IPS DF 6.9 (cell line): ENCODE results near the gene PRM2.

ENCODE experiments used
- DNase-seq: peaks from one replicate; pipeline ENCODE4 v3.0.0-alpha.2; 2013; ENCODE audit warnings: low read depth, low spot score
- H3K27ac ChIP-seq: one replicate; pipeline ENCODE4 v1.5.1; 2013; ENCODE audit warnings: low read length, control low read depth
- H3K27me3 ChIP-seq: 2 replicates; pipeline ENCODE4 v1.6.1; 2013; ENCODE audit warnings: mild to moderate bottlenecking, low read length; ENCODE audit not compliant: control insufficient read depth, insufficient read depth
- H3K36me3 ChIP-seq: 2 replicates; pipeline ENCODE4 v1.6.1; 2013; ENCODE audit warnings: low read length; ENCODE audit not compliant: control insufficient read depth, insufficient read depth
- H3K4me1 ChIP-seq: 2 replicates; pipeline ENCODE4 v1.6.1; 2013; ENCODE audit warnings: low read length; ENCODE audit not compliant: control insufficient read depth, insufficient read depth
- H3K4me3 ChIP-seq: 2 replicates; pipeline ENCODE4 v1.5.1; 2013; ENCODE audit warnings: mild to moderate bottlenecking, low read length
- H3K9me3 ChIP-seq: 2 replicates; pipeline ENCODE4 v1.6.1; 2013; ENCODE audit warnings: low read length, inconsistent platforms; ENCODE audit not compliant: control insufficient read depth, insufficient read depth
- WGBS: extraction: QIAGEN DNeasy Blood & Tissue Kit; methylation state at CpG from one replicate; pipeline ENCODE4 v1.1.7; 2013; ENCODE audit warnings: mixed read lengths, missing lambda C conversion rate; ENCODE audit not compliant: insufficient read length, insufficient coverage; 5-methylcytosine and 5-hydroxymethylcytosine counted together

The PRM2 gene

DNA sequence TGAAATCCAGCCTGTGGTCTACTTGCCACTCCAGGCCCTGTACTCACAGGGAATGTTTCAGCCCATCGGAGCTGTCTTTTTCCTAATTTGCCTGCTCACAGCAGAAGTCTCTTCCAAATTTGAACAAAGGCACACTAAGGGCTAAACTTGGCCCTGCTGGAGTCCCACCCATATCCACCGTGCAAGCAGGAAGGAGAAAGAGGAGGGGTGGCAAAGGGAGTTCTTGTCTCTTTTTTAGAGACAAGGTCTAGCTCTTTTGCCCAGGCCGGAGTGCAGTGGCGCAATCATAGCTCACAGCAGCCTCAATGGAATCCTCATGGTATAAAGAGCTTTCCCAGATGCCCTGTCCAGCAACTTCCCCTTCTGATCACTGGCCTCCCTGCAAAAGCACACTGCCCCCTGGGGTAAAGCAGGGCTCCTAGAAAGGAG lies 7.6 kb upstream of the PRM2 start:
- WGBS, result no CpG with 5 or more reads among the region's 4 CpGs
- Histone ChIP-seq H3K36me3 (no peaks in the 10 kb centered on the region), H3K4me1 (no peaks in the 10 kb centered on the region; the same call in 1 of the 2 replicates), H3K9me3 (no peaks in the 10 kb centered on the region), H3K4me3 (no peak overlapping the region), H3K27me3 (no peaks in the 10 kb centered on the region), H3K27ac (no peak overlapping the region)
- no peak for DNase-seq

DNA sequence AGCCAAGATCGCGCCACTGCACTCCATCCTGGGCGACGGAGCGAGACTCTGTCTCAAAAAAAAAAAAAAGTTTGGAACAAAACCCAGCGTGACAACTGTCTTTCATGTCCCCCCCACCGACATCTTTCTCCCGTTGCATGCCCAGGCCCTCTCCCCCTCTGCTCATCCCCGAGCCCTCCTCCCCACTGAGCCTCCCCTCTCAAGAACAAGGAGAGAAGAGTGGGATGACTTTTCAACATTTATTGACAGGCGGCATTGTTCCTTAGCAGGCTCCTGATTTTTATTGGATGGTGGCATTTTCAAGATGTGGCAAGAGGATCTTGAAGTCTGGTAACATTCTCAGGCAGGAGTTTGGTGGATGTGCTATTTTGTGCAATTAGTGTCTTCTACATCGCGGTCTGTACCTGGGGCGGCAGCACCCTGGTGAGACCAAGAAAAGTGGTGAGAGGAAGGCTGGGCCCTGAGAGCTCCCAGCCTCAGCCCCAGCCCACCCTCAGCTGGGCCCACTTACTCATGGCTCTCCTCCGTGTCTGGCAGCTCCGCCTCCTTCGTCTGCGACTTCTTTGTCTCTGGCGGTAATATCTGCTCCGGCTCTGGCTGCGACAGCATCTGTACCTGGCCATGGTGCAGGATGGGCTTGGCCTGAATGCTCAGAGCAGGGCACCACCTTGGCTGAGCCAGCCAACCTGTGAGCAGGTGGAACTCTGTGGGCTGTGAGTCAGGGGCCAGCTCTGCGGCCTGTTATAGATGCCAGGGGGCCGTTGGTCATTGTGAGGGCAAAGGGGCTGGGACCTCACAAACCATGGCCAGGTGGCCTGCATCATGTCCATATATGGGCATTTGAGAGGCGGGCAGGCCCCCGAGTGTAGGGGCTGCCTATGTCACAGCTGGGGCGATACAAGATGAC lies 4.6 kb upstream of the PRM2 start, which contains the start of gene PRM1:
Gene PRM1 (minus strand): TSS at position 715 of the 907 bp plus-strand sequence. CDS start 92 bp downstream, at position 623.
- no CpG with 5 or more reads among the region's 25 CpGs for WGBS

DNA sequence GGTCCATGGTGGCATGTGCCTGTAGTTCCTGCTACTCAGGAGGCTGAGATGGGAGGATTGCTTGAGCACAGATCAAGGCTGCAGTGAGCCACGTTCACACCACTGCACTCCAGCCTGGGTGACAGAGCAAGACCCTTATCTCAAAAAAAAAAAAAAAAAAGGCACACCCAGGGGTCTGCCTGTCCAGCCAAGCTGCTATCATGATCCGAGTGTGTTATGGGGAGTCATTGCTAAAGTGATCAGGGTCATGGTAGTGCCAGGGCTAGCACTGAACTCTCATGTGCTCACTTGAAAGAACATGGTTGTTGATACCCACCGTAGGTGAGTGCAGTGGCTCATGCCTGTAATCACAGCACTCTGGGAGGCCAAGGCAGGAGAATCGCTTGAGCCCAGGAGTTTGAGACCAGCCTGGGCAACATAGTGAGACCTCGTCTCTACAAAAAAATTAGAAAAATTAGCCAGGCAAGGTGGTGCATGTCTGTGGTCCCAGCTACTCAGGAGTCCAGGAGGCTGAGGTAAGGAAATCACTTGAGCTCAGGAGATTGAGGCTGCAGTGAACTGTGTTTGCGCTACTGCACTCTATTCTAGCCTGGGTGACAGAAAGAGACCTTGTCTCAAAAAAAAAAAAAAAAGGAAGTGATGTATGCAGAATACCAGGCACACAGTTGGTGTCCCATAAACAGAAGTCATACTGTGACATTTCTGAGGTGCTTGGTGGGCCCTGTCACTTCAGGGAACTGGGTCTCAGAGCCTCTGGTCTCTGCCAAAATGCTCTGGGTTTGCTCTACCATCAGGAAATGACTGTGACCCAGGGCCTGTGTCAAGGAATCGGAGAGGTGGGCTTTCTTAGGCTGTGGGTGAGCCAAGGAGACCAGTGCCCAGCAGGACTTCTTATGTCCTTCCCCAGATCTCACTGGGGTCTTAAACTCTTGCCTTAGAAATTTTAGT lies 2.7 kb upstream of the PRM2 start:
- no peak for DNase-seq
- H3K4me3 ChIP-seq, result no peak overlapping the region
- H3K36me3 ChIP-seq, result no peaks in the 10 kb centered on the region
- H3K27ac ChIP-seq, result no peak overlapping the region
- no CpG with 5 or more reads among the region's 7 CpGs for WGBS
- H3K4me1 ChIP-seq, result no peaks in the 10 kb centered on the region; the same call in 1 of the 2 replicates
- no peaks in the 10 kb centered on the region for H3K9me3 ChIP-seq
- no peaks in the 10 kb centered on the region for H3K27me3 ChIP-seq

More for the DNA sequence above, 4.6 kb upstream of the PRM2 start, which contains the start of gene PRM1:
- no peaks in the 10 kb centered on the region for H3K36me3 ChIP-seq
- no peaks in the 10 kb centered on the region; the same call in 1 of the 2 replicates for H3K4me1 ChIP-seq
- H3K27ac ChIP-seq, result no peak within 1 kb of the TSS
- no peak for DNase-seq
- H3K27me3 ChIP-seq, result no peaks in the 10 kb centered on the region
- H3K9me3 ChIP-seq, result no peaks in the 10 kb centered on the region
- no peak within 1 kb of the TSS for H3K4me3 ChIP-seq

DNA sequence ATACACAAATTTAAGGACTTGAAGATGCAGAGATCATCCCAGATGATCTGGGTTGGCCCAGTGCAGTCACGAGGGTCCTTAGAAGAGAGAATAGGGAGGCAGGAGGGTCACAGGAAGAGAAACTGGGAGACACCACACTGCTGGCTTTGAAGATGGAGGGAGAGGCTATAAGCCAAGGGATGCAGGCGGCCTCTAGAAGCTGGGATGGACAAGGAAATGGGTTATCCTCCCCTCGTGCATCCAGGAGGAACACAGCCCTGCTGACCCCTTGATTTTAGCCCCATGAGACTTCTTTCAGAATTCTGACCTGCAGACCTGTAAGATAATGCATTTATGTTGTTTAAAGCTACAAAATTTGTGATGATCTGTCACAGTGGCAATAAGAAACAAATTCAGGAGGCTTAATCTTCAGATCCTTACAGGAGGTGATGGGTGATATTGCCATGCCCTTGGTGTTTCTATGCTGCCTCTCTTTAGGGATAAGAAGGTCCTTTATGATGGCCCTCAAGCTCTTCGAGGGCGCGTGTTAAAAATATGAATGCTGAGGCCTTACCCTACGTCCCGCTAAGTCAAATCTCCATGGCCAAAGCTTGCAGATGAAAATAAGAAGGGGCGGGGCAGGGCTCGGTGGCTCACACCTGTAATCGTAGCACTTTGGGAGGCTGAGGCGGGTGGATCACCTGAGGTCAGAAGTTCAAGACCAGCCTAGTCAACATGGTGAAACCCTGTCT lies 1.5 kb upstream of the PRM2 start:
- H3K9me3 ChIP-seq, result no peaks in the 10 kb centered on the region
- H3K4me1 ChIP-seq, result no peaks in the 10 kb centered on the region; the same call in 1 of the 2 replicates
- no peak for DNase-seq
- H3K27ac ChIP-seq, result no peak overlapping the region
- no peaks in the 10 kb centered on the region for H3K36me3 ChIP-seq
- H3K4me3 ChIP-seq, result no peak overlapping the region
- no CpG with 5 or more reads among the region's 12 CpGs for WGBS
- H3K27me3 ChIP-seq, result no peaks in the 10 kb centered on the region

DNA sequence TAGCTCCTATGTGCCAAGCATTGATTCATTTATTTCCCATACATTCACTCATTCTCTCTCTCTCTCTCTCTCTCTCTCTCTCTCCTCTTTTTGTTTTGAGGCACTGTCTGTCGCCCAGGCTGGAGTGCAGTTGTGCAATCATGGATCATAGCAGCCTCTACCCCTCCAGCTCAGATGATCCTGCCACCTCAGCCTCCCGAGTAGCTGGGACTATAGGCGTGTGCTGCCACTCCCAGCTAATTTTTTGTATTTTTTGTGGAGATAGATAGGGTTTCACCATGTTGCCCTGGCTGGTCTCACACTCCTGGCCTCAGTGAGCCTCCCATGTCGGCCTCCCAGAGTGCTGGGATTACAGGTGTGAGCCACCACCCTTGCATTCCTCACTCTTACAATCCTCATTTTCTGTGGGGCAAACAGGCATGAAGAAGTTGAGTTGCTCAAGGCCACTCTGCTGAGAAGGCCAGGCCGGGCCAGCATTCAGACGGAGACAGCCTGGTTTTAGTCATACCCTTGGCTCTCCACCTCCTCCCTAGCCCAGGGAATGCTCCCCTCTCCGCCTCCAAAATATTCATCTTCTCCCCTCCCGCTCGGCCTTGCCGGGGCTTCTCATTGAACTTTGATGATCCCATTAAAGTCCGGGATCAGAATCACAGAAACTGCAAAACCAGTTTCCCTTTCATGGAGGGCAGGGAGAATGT lies 765 bp upstream of the PRM2 start:
- H3K36me3 ChIP-seq, result no peaks in the 10 kb centered on the region
- H3K27me3 ChIP-seq, result no peaks in the 10 kb centered on the region
- H3K27ac ChIP-seq, result no peak overlapping the region
- no peak overlapping the region for H3K4me3 ChIP-seq
- WGBS, result no CpG with 5 or more reads among the region's 11 CpGs
- H3K4me1 ChIP-seq, result no peaks in the 10 kb centered on the region; the same call in none of the 2 replicates
- no peak for DNase-seq
- H3K9me3 ChIP-seq, result no peaks in the 10 kb centered on the region

DNA sequence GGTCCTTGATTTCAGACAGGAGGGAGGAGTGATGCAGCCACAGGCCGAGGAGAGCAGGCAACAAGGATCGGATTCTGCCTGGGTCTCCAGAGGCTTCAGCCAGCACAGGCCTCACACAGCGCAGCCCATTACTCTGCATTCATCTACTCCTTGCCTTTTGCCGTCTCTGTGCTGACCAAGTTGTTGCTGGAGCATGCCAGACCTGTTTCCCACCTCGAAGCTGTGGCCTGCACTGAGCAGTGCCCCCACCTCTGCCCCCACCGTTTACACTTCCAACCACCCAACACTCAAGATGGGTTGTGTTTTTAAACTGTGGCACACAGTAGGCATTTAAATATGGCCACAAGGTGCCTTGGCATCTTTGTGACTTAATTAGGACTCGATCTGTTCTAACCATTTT lies 1.3 kb downstream of the PRM2 start:
- no peak for DNase-seq
- no peaks in the 10 kb centered on the region for H3K9me3 ChIP-seq
- WGBS, result no CpG with 5 or more reads among the region's 7 CpGs
- H3K4me1 ChIP-seq, result no peaks in the 10 kb centered on the region; the same call in 1 of the 2 replicates
- H3K27me3 ChIP-seq, result no peaks in the 10 kb centered on the region
- no peak overlapping the region for H3K27ac ChIP-seq
- H3K36me3 ChIP-seq, result no peaks in the 10 kb centered on the region
- H3K4me3 ChIP-seq, result no peak overlapping the region

DNA sequence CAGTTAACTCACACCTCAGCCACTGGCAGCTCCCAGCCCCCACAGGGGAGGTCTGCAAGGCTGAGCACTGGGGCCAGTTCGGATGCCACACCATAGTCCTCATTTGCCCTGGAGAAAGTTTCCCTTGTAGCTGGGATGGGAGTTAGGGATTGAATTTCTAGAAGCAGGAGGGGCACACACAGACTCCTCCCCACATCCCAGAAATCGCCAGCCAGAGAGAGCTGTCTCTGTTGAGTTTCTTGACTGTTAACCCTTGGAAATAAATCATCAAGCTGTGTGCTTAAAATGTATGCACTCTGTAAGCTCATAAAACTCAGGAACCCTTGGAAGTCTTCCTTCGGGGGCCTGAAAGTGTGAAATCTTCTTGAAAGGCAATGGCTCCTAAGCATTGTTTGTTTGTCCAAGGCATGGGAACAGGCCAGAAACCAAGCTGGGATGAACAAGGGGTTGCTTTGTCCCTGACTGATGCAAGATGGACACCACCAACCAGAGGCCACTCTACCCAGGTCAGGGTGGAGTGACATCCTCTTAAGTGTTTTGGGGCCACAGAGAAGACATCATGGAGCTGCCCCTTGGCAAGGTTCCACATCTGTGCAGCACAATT lies 2.5 kb downstream of the PRM2 start:
- DNase-seq, result no peak
- Histone ChIP-seq H3K36me3 (no peaks in the 10 kb centered on the region), H3K27ac (no peak overlapping the region), H3K4me1 (no peaks in the 10 kb centered on the region; the same call in 1 of the 2 replicates), H3K27me3 (no peaks in the 10 kb centered on the region), H3K4me3 (no peak overlapping the region), H3K9me3 (no peaks in the 10 kb centered on the region)
- no CpG with 5 or more reads among the region's 3 CpGs for WGBS

DNA sequence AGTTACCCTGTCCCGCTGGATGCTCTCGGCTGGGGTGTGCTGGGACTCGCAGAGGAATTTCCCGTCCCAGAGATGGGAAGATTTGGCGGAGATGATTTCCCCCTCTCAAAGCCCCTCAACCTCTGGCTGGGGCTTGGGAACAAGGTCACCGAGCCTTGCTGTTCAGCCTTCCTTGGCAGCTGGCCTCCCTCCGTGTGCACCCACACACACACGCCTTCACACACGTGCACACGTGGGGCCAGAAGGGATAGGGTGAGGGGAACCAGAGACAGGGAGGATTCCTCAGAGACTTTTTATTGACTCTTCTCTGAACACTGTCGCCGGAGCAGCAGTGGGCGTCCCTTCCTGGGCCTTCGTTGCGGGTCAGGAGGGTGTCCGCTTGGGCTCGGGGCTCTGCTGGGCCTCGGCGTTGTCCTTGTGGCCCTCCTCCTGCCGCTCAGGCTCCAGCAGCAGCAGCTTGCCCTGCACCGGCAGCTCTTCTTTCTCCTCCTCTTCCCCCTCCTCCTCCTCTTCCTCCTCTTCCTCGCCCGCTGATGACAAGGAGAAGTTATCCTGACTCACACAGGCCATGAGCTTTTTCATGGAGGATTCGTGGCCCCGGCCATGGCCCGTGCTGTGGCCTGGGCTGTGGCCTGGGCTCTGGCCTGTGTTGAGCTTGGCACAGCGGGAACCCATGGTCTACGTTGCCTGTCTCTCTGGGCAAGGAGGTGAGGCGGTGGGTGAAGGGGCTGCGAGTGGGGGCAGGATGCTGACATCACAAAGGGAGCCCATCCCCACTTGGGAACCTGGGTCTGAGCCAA lies 3.2 kb downstream of the PRM2 start, which contains the start of gene PRM3:
Gene PRM3 (minus strand): TSS at position 709 of the 800 bp plus-strand sequence. CDS start 34 bp downstream, at position 675.
- Histone ChIP-seq H3K36me3 (no peaks in the 10 kb centered on the region), H3K9me3 (no peaks in the 10 kb centered on the region), H3K27me3 (no peaks in the 10 kb centered on the region), H3K4me3 (no peak within 1 kb of the TSS), H3K4me1 (no peaks in the 10 kb centered on the region; the same call in 1 of the 2 replicates), H3K27ac (no peak within 1 kb of the TSS)
- DNase-seq, result no peak
- no CpG with 5 or more reads among the region's 30 CpGs for WGBS
